Adrenal gland (tissue), 5 donors: ENCODE data around the gene RAB9B.

Source experiments
- CTCF ChIP-seq, 6 experiments: fragments of 450-650 bp in 4 of 6; fragments of 200-600 bp in 2 of 6; sonication (generic) in 1 of 6; IDR thresholded peaks; 1 replicate in 5 of 6; 2 replicates in 1 of 6; pipeline versions ENCODE4 v1.5.1 to v1.8.0; 2016 to 2021; ENCODE audit warnings: antibody characterized with exemption in 6 of 6, mild to moderate bottlenecking in 2 of 6, moderate library complexity in 1 of 6
- POLR2A ChIP-seq, 2 donors: fragments of 450-650 bp; IDR thresholded peaks; one replicate each; pipeline ENCODE4 v1.6.1; 2017; ENCODE audit warnings: antibody characterized with exemption in 2 of 2, mild to moderate bottlenecking in 2 of 2, moderate library complexity in 1 of 2
- donor health status: DM: no; HTN: no; CAD: no.

- TF ChIP-seq CTCF (IDR thresholded peaks at IDR 0.05) (no peak), POLR2A (IDR thresholded peaks at IDR 0.05) (no peak)
Observed at GRCh38 chrX:103779141-103779789, 52.8 kb downstream of the RAB9B start.
